Loucy (cell line): Measurements from ENCODE around the gene C12orf43.

Experiments
- CTCF ChIP-seq: fragments of 200-600 bp; sonication (generic); conservative IDR thresholded peaks from 2 replicates; pipeline ENCODE4 v1.5.1; 2014; ENCODE audit warnings: mild to moderate bottlenecking, antibody characterized with exemption, low read length
- EZH2phosphoT487 ChIP-seq: fragments of 200-600 bp; IDR thresholded peaks from 2 replicates; pipeline ENCODE4 v1.6.1; 2018; ENCODE audit warnings: antibody characterized with exemption, mild to moderate bottlenecking, moderate library complexity, borderline replicate concordance

GRCh38 chr12:120982659-120983058 is 33.6 kb downstream of the C12orf43 start:
- TF ChIP-seq CTCF (no peak), EZH2phosphoT487 (no peak)
